Measurements from ENCODE around the gene DLX6. TPM values are rescaled to one million over a fixed set of nuclear protein-coding genes. Genes with fewer than 3 reads are reported as not detected.

DLX6 gene
- total RNA-seq, 1 experiment from 2014 or later, result not detected

DNA sequence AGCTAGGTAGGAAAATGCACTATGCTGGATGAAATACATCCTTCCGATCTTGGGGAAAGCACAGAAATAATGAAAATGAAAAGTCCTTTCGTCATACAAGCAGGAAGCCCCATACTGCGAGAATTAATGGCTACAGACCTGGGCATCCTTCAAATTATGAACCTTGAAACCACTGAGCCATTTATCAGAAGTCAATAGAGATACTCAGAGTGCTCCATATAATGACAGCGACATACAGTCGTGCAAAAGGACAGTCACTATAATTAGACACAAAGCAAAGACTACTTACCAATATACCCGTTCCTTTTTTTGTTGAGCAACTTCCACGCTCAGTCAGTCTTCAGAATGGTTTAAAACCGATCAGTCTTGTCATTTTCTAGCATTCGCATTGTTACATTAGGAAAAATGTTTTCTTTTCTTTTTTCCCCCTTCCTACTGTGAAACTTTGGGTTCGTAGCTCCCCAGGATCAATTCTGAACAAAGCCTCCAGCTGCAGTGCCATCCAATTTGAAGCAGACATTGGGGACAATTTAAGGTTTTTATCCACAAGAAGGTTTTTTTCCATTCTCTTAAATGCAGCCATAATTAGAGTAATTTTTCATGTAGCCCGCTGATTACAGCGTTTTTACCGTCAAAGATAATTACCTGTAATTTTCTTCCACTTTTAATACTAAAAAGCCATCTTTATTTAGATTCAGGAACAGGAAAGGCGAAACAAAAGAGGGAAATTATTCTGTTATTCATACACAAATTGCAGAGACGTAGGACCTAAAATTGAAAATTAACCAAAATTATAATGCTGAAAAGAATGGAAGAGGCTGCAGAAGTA, 6.4 kb downstream of the DLX6 start:
- ChIA-PET RAD21 (ENCODE audit: low non-redundant PET in 1 of 2, low total read pairs in 2 of 2, uncharacterized antibody in 2 of 2, unreplicated experiment in 2 of 2) (no interaction called here), CTCF (no interaction called here), POLR2A (no interaction called here)
- no peaks in the 10 kb centered on the region for H3K9me3 ChIP-seq (ENCODE audit: control insufficient read depth in 1 of 2, insufficient read depth in 1 of 2, low read depth in 1 of 2, low read length in 2 of 2)
- no peaks in the 10 kb centered on the region for H3K9me2 ChIP-seq (ENCODE audit: insufficient read depth)
- H3K4me1 ChIP-seq (ENCODE audit: control insufficient read depth in 1 of 2, insufficient read depth in 2 of 2, low read length in 2 of 2), result no peaks in the 10 kb centered on the region
- H3K79me2 ChIP-seq (ENCODE audit: insufficient read depth, low read length), result no peaks in the 10 kb centered on the region
- no peak for DNase-seq (ENCODE audit: low read depth, low spot score)
- no TSS peak for BruUV-seq (replicated peaks)
- no peak overlapping the region for H3K9ac ChIP-seq (ENCODE audit: low read length)
- no peaks in the 10 kb centered on the region for H3K36me3 ChIP-seq (ENCODE audit: control insufficient read depth in 1 of 2, insufficient read depth in 2 of 2, low read length in 2 of 2)
- TF ChIP-seq ELF1 (IDR thresholded peaks at IDR 0.05; ENCODE audit: borderline replicate concordance, low read depth), result no peak
- no peak for TF ChIP-seq POLR2AphosphoS5 (IDR thresholded peaks at IDR 0.05; ENCODE audit: low read depth, low read length)
- TF ChIP-seq TCF7L2 (IDR thresholded peaks at IDR 0.05; ENCODE audit: borderline replicate concordance, extremely low read depth, insufficient read depth, insufficient read length), result no peak
- TF ChIP-seq RAD21 (IDR thresholded peaks at IDR 0.05; ENCODE audit: low read depth), result no peak
- TF ChIP-seq, protein P1, sequence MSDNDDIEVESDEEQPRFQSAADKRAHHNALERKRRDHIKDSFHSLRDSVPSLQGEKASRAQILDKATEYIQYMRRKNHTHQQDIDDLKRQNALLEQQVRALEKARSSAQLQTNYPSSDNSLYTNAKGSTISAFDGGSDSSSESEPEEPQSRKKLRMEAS (IDR thresholded peaks at IDR 0.05), result no peak
- TF ChIP-seq EZH2 (IDR thresholded peaks at IDR 0.05), result no peak
- no peak for TF ChIP-seq SIN3A (IDR thresholded peaks at IDR 0.05; ENCODE audit: low read depth)
- TF ChIP-seq CBX3 (IDR thresholded peaks at IDR 0.05; ENCODE audit: low read depth), result no peak
- H3K27me3 ChIP-seq (ENCODE audit: insufficient read depth, low read length), result peaks cover 68% of the 10 kb centered on the region
- no peak for ATAC-seq
- no peak overlapping the region for H3K27ac ChIP-seq (ENCODE audit: low read depth, low read length)
- no peak overlapping the region for H3K4me3 ChIP-seq (replicated peaks in 1 of 2; ENCODE audit: low read depth in 1 of 2, low read length in 2 of 2)
- H4K20me1 ChIP-seq (ENCODE audit: insufficient read depth), result no peaks in the 10 kb centered on the region
- intact Hi-C loops (cut with micrococcal nuclease), result no loop called here
- H2AFZ ChIP-seq (ENCODE audit: low read depth, low read length, poor library complexity, severe bottlenecking), result no peak overlapping the region
- no peak overlapping the region for H3K4me2 ChIP-seq (ENCODE audit: low read length)

DNA sequence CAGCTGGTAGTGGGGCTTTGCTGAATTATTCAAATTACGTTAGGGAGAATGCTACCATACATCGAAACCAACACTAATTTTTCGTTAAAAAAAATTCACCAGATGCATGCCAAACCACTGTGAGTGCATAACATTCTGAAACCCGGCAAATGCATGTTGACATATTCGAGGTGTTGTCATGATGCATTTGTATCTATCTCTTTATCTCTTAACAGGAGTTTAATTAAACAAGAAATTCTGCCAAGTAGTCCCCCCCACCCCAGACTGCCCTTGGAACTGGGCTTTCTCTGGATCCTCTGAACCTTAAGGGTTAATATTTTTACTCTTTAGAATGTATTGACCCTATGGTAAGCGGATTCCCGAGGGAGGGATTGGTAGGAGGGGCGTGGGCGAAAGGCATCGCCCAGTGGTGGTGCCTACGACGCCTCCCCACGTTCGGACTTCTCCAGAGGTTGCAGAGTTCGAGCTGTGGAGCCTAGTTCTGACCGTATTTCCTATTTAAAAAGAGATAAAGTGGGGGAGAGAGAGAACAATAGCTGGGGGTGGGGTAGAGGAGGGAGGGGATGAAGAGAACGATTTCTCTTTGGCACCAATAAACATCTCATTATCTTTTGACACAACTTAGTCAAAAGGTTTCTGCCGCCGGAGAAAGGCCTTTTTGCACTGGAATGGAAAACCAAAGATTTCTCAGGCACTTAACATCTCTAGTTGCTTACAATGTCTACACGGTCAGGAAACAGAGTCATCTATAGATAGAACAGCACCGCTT, 7.2 kb downstream of the DLX6 start:
- H4K20me1 ChIP-seq (ENCODE audit: insufficient read depth), result no peaks in the 10 kb centered on the region
- H3K9ac ChIP-seq (ENCODE audit: low read length), result no peak overlapping the region
- H3K9me2 ChIP-seq (ENCODE audit: insufficient read depth), result no peaks in the 10 kb centered on the region
- H3K27ac ChIP-seq (ENCODE audit: low read depth, low read length), result no peak overlapping the region
- no TSS peak for BruUV-seq (replicated peaks)
- no peak overlapping the region for H3K4me3 ChIP-seq (replicated peaks in 1 of 2; ENCODE audit: low read depth in 1 of 2, low read length in 2 of 2)
- no peak overlapping the region for H3K4me2 ChIP-seq (ENCODE audit: low read length)
- intact Hi-C loops (cut with micrococcal nuclease), result no loop called here
- H2AFZ ChIP-seq (ENCODE audit: low read depth, low read length, poor library complexity, severe bottlenecking), result no peak overlapping the region
- H3K27me3 ChIP-seq (ENCODE audit: insufficient read depth, low read length), result peaks cover 72% of the 10 kb centered on the region
- no peaks in the 10 kb centered on the region for H3K9me3 ChIP-seq (ENCODE audit: control insufficient read depth in 1 of 2, insufficient read depth in 1 of 2, low read depth in 1 of 2, low read length in 2 of 2)
- RAD21 ChIA-PET (ENCODE audit: low non-redundant PET in 1 of 2, low total read pairs in 2 of 2, uncharacterized antibody in 2 of 2, unreplicated experiment in 2 of 2), result no interaction called here
- DNase-seq (ENCODE audit: low read depth, low spot score), result no peak
- POLR2A ChIA-PET, result no interaction called here
- no peaks in the 10 kb centered on the region for H3K4me1 ChIP-seq (ENCODE audit: control insufficient read depth in 1 of 2, insufficient read depth in 2 of 2, low read length in 2 of 2)
- CTCF ChIA-PET, result no interaction called here
- no peaks in the 10 kb centered on the region for H3K79me2 ChIP-seq (ENCODE audit: insufficient read depth, low read length)
- no peak for ATAC-seq
- no peaks in the 10 kb centered on the region for H3K36me3 ChIP-seq (ENCODE audit: control insufficient read depth in 1 of 2, insufficient read depth in 2 of 2, low read length in 2 of 2)
- no peak for TF ChIP-seq POLR2A (IDR thresholded peaks at IDR 0.05; ENCODE audit: borderline replicate concordance, extremely low read depth, insufficient read depth, insufficient read length)
- TF ChIP-seq, protein P2, sequence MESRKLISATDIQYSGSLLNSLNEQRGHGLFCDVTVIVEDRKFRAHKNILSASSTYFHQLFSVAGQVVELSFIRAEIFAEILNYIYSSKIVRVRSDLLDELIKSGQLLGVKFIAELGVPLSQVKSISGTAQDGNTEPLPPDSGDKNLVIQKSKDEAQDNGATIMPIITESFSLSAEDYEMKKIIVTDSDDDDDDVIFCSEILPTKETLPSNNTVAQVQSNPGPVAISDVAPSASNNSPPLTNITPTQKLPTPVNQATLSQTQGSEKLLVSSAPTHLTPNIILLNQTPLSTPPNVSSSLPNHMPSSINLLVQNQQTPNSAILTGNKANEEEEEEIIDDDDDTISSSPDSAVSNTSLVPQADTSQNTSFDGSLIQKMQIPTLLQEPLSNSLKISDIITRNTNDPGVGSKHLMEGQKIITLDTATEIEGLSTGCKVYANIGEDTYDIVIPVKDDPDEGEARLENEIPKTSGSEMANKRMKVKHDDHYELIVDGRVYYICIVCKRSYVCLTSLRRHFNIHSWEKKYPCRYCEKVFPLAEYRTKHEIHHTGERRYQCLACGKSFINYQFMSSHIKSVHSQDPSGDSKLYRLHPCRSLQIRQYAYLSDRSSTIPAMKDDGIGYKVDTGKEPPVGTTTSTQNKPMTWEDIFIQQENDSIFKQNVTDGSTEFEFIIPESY (IDR thresholded peaks at IDR 0.05; ENCODE audit: extremely low read depth, insufficient replicate concordance, low read length), result no peak
- no peak for TF ChIP-seq TCF7L2 (IDR thresholded peaks at IDR 0.05; ENCODE audit: borderline replicate concordance, extremely low read depth, insufficient read depth, insufficient read length)
- TF ChIP-seq POLR2AphosphoS5 (IDR thresholded peaks at IDR 0.05; ENCODE audit: low read depth, low read length), result no peak
- no peak for TF ChIP-seq FOSL1 (IDR thresholded peaks at IDR 0.05; ENCODE audit: low read depth)
- TF ChIP-seq, protein P1 (IDR thresholded peaks at IDR 0.05), result no peak
- no peak for TF ChIP-seq EZH2 (IDR thresholded peaks at IDR 0.05)
- no peak for TF ChIP-seq JUND (IDR thresholded peaks at IDR 0.05)
- no peak for TF ChIP-seq SRF (IDR thresholded peaks at IDR 0.05; ENCODE audit: low read depth)
- TF ChIP-seq, protein P3, sequence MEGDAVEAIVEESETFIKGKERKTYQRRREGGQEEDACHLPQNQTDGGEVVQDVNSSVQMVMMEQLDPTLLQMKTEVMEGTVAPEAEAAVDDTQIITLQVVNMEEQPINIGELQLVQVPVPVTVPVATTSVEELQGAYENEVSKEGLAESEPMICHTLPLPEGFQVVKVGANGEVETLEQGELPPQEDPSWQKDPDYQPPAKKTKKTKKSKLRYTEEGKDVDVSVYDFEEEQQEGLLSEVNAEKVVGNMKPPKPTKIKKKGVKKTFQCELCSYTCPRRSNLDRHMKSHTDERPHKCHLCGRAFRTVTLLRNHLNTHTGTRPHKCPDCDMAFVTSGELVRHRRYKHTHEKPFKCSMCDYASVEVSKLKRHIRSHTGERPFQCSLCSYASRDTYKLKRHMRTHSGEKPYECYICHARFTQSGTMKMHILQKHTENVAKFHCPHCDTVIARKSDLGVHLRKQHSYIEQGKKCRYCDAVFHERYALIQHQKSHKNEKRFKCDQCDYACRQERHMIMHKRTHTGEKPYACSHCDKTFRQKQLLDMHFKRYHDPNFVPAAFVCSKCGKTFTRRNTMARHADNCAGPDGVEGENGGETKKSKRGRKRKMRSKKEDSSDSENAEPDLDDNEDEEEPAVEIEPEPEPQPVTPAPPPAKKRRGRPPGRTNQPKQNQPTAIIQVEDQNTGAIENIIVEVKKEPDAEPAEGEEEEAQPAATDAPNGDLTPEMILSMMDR (IDR thresholded peaks at IDR 0.05 in 2 of 3, conservative IDR thresholded peaks at IDR 0.05 in 1 of 3; ENCODE audit: borderline replicate concordance in 1 of 3, insufficient read depth in 1 of 3, low read depth in 2 of 3, low read length in 2 of 3), result no peak
